IMR-90 (cell line): ENCODE data around the gene SMC2. TPM values are rescaled to one million over a fixed set of nuclear protein-coding genes. Genes with fewer than 3 reads are reported as not detected.

Source experiments
- ATAC-seq: fragments of 200-7000 bp; cut with Tn5 transposase; 2 replicates; pipeline ENCODE4 v1.9.1; 2020; ENCODE audit warnings: low read depth, mild to moderate bottlenecking, moderate library complexity
- BruUV-seq: library from RNA; stranded (reverse); fragments of 400-500 nt; replicated peaks from 2 replicates; lab custom pipeline; 2021; lab: Mats Ljungman, UMichigan
- CTCF ChIA-PET: fragments of 300-600 bp; formaldehyde crosslinking; extraction: SDS; loops from one replicate; lab custom pipeline; 2021; ENCODE audit warnings: antibody characterized with exemption; lab: Yijun Ruan, JAX
- POLR2A ChIA-PET: fragments of 300-600 bp; sonication (Branson Sonifier 250); formaldehyde crosslinking; loops from one replicate; lab custom pipeline; 2022; ENCODE audit warnings: antibody characterized with exemption; ENCODE audit not compliant: unreplicated experiment; lab: Charles Lee
- DNase-seq: peaks from one replicate; pipeline ENCODE4 v3.0.0; 2013
- H2AFZ ChIP-seq: replicated peaks from 2 replicates; pipeline ENCODE3; 2013; ENCODE audit warnings: low read length, mild to moderate bottlenecking; ENCODE audit not compliant: poor library complexity
- H2AK5ac ChIP-seq: 2 replicates; pipeline ENCODE4 v1.6.1; 2013; ENCODE audit warnings: low read depth, low read length, inconsistent platforms
- H2AK9ac ChIP-seq: replicated peaks from 2 replicates; pipeline ENCODE3; 2013; ENCODE audit warnings: mild to moderate bottlenecking, low read depth, low read length, moderate library complexity; ENCODE audit not compliant: poor library complexity
- H2BK120ac ChIP-seq: 2 replicates; pipeline ENCODE4 v1.6.1; 2013; ENCODE audit warnings: low read depth, low read length, inconsistent platforms
- H2BK15ac ChIP-seq: 3 replicates; pipeline ENCODE4 v1.6.1; 2013; ENCODE audit warnings: low read depth, low read length, inconsistent platforms
- H2BK20ac ChIP-seq: 2 replicates; pipeline ENCODE4 v1.6.1; 2013; ENCODE audit warnings: low read depth, mild to moderate bottlenecking, inconsistent platforms, low read length, moderate library complexity
- H2BK5ac ChIP-seq: 2 replicates; pipeline ENCODE4 v1.6.1; 2013; ENCODE audit warnings: mild to moderate bottlenecking, low read depth, low read length, inconsistent platforms; ENCODE audit not compliant: poor library complexity, severe bottlenecking
- H3K14ac ChIP-seq: replicated peaks from 2 replicates; pipeline ENCODE4 v1.6.1; 2013; ENCODE audit warnings: low read depth, low read length, inconsistent platforms
- H3K18ac ChIP-seq: 2 replicates; pipeline ENCODE4 v1.6.1; 2013; ENCODE audit warnings: low read depth, low read length, control low read depth
- H3K23ac ChIP-seq: 2 replicates; pipeline ENCODE4 v1.6.1; 2013; ENCODE audit warnings: low read depth, low read length, inconsistent platforms
- H3K27ac ChIP-seq: 2 replicates; pipeline ENCODE4 v1.5.1; 2013; ENCODE audit warnings: mild to moderate bottlenecking, control low read depth, low read length; ENCODE audit not compliant: insufficient read depth
- H3K27me3 ChIP-seq: 2 replicates; pipeline ENCODE4 v1.6.1; 2013; ENCODE audit warnings: low read length; ENCODE audit not compliant: control insufficient read depth, insufficient read depth
- H3K36me3 ChIP-seq: 2 replicates; pipeline ENCODE4 v1.6.1; 2013; ENCODE audit warnings: low read length, mixed read lengths; ENCODE audit not compliant: control insufficient read depth, insufficient read depth
- H3K4ac ChIP-seq: 2 replicates; pipeline ENCODE4 v1.6.1; 2013; ENCODE audit warnings: low read depth, low read length, inconsistent platforms
- H3K4me1 ChIP-seq: 2 replicates; pipeline ENCODE4 v1.6.1; 2013; ENCODE audit warnings: low read length, mixed read lengths; ENCODE audit not compliant: control insufficient read depth, insufficient read depth
- H3K4me2 ChIP-seq: 2 replicates; pipeline ENCODE4 v1.6.1; 2013; ENCODE audit warnings: low read depth, mild to moderate bottlenecking, control low read depth, low read length, moderate library complexity
- H3K4me3 ChIP-seq: 2 replicates; pipeline ENCODE4 v1.5.1; 2013; ENCODE audit warnings: low read depth, mild to moderate bottlenecking, control low read depth, low read length, moderate library complexity; ENCODE audit not compliant: insufficient read depth
- H3K56ac ChIP-seq: 2 replicates; pipeline ENCODE4 v1.6.1; 2013; ENCODE audit warnings: low read length, inconsistent platforms; ENCODE audit not compliant: insufficient read depth; ENCODE audit errors: extremely low read depth
- H3K79me1 ChIP-seq, 2 experiments: 2 replicates each; pipeline ENCODE4 v1.6.1; 2013; ENCODE audit warnings: low read length in 2 of 2, inconsistent platforms in 1 of 2, low read depth in 1 of 2
- H3K9ac ChIP-seq: 2 replicates; pipeline ENCODE4 v1.6.1; 2013; ENCODE audit warnings: low read depth, low read length, control low read depth
- H3K9me1 ChIP-seq: 2 replicates; pipeline ENCODE4 v1.6.1; 2013; ENCODE audit warnings: low read length, inconsistent platforms; ENCODE audit not compliant: insufficient read depth
- H3K9me3 ChIP-seq: 2 replicates; pipeline ENCODE4 v1.6.1; 2013; ENCODE audit warnings: low read length; ENCODE audit not compliant: control insufficient read depth, insufficient read depth
- H4K20me1 ChIP-seq: 2 replicates; pipeline ENCODE4 v1.6.1; 2013; ENCODE audit warnings: low read length, inconsistent platforms; ENCODE audit not compliant: insufficient read depth
- H4K5ac ChIP-seq: 2 replicates; pipeline ENCODE4 v1.6.1; 2013; ENCODE audit warnings: mild to moderate bottlenecking, low read depth, low read length, control low read depth
- H4K8ac ChIP-seq, 2 experiments: 2 replicates each; pipeline ENCODE4 v1.6.1; 2013; ENCODE audit warnings: low read depth in 2 of 2, low read length in 2 of 2, control low read depth in 1 of 2, inconsistent platforms in 1 of 2
- H4K91ac ChIP-seq: 2 replicates; pipeline ENCODE4 v1.6.1; 2013; ENCODE audit warnings: low read depth, low read length, inconsistent platforms; ENCODE audit not compliant: insufficient read depth
- BHLHE40 ChIP-seq: fragments of 150-350 bp; IDR thresholded peaks from 2 replicates; pipeline ENCODE4 v1.6.1; 2016; ENCODE audit warnings: mild to moderate bottlenecking, low read depth, low read length
- CEBPB ChIP-seq: IDR thresholded peaks from 2 replicates; pipeline ENCODE4 v1.6.1; 2012; ENCODE audit warnings: low read depth, low read length, improper control_type of control experiment
- MAFK ChIP-seq: IDR thresholded peaks from 2 replicates; pipeline ENCODE4 v1.6.1; 2012; ENCODE audit warnings: low read depth, low read length, improper control_type of control experiment
- MXI1 ChIP-seq: IDR thresholded peaks from 2 replicates; pipeline ENCODE4 v1.6.1; 2012; ENCODE audit warnings: low read depth, mild to moderate bottlenecking, low read length, moderate library complexity, borderline replicate concordance
- NFE2L2 ChIP-seq: fragments of 150-350 bp; IDR thresholded peaks from 2 replicates; pipeline ENCODE4 v1.6.1; 2016; ENCODE audit warnings: low read depth, mild to moderate bottlenecking, low read length
- RAD21 ChIP-seq: IDR thresholded peaks from 2 replicates; pipeline ENCODE4 v1.6.1; 2012; ENCODE audit warnings: low read length, improper control_type of control experiment
- RCOR1 ChIP-seq: IDR thresholded peaks from 2 replicates; pipeline ENCODE4 v1.6.1; 2012; ENCODE audit warnings: mild to moderate bottlenecking, low read length, improper control_type of control experiment; ENCODE audit not compliant: insufficient replicate concordance
- RFX5 ChIP-seq: IDR thresholded peaks from 2 replicates; pipeline ENCODE4 v1.8.0; 2012; ENCODE audit warnings: low read depth, mild to moderate bottlenecking, low read length, moderate library complexity
- SMC3 ChIP-seq: fragments of 150-350 bp; IDR thresholded peaks from 2 replicates; pipeline ENCODE4 v1.6.1; 2016; ENCODE audit warnings: low read depth, mild to moderate bottlenecking, antibody characterized with exemption, low read length, moderate library complexity
- WGBS, 2 experiments: methylation state at CpG; one replicate each; pipeline versions ENCODE4 v1.1.5 to v1.1.7; 2013; ENCODE audit warnings: missing lambda C conversion rate in 2 of 2; ENCODE audit not compliant: insufficient read length in 1 of 2; ENCODE audit errors: extremely low coverage in 2 of 2; 5-methylcytosine and 5-hydroxymethylcytosine counted together
- dilution Hi-C: fragments of 300-500 bp; cut with HindIII; formaldehyde crosslinking; loops from one replicate; pipeline ENCODE4 v1.14.3; 2018; ENCODE audit warnings: low sequenced_read_pairs; ENCODE audit not compliant: unreplicated experiment
- in situ Hi-C: fragments of 300-500 bp; cut with MboI; formaldehyde crosslinking; loops from 3 replicates; pipeline ENCODE4 v1.14.3; 2019; ENCODE audit warnings: low sequenced_read_pairs, inconsistent platforms, mixed read lengths
- intact Hi-C: fragments of 100-400 bp; cut with micrococcal nuclease; formaldehyde crosslinking; loops from 2 replicates; pipeline ENCODE4 v1.10.0; 2022
- polyA plus RNA-seq, 3 experiments: library from polyadenylated mRNA; depleted of rRNA; stranded (reverse); fragments of >200 nt; gene quantifications; 2 replicates each; pipeline ENCODE4 v1.2.3, GENCODE V29; 2012; ENCODE audit warnings: low replicate concordance in 1 of 3
- total RNA-seq: library from RNA; depleted of rRNA; stranded (reverse); fragments of >200 nt; gene quantifications from 2 replicates; pipeline ENCODE4 v1.2.3, GENCODE V29; 2012
- TF ChIP-seq, protein P1 (sequence below): conservative IDR thresholded peaks from 2 replicates; pipeline ENCODE4 v1.5.1; 2012; ENCODE audit warnings: mild to moderate bottlenecking, low read depth, low read length, improper control_type of control experiment
- TF ChIP-seq, protein P2 (sequence below): fragments of 150-350 bp; IDR thresholded peaks from 2 replicates; pipeline ENCODE4 v1.6.1; 2016; ENCODE audit warnings: low read depth, mild to moderate bottlenecking, low read length, moderate library complexity, borderline replicate concordance
- TF ChIP-seq, protein P3 (sequence below): fragments of 150-350 bp; IDR thresholded peaks from 2 replicates; pipeline ENCODE4 v1.6.1; 2017; ENCODE audit warnings: mild to moderate bottlenecking, antibody characterized with exemption, low read length, low read depth

Gene SMC2
- total and polyA plus RNA-seq, 2 of the 4 experiments (the other 2 are of a cell fraction), result 4.9 to 12.4 TPM

DNA sequence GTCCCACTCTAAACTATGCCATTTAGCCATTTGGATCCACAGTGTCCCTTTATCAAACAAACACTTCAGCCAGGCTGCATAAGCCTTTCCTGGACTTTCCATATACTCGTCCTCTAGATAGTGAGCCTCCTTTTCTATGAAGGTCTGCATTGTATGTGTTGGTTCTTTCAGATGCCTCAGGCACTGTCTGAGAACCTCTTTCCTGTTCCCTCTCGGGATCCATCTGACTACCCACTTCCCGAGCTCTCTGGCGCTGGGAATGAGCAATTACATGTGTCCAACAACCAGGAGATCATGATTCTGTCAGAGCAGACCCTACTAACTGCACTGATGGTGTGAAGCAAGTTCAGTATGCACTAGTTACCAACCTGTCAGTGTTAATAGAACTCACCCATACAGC, 14.2 kb downstream of the SMC2 start:
- DNase-seq (no peak), ATAC-seq (no peak)
- Histone ChIP-seq H3K4me2 (no peak overlapping the region), H3K56ac (no peak overlapping the region), H4K5ac (no peak overlapping the region), H2AK5ac (no peak overlapping the region), H4K91ac (no peak overlapping the region), H3K4me1 (no peaks in the 10 kb centered on the region), H3K36me3 (peaks cover 2% of the 10 kb centered on the region; the same call in 1 of the 2 replicates), H3K9me1 (peaks cover 4% of the 10 kb centered on the region; the same call in 1 of the 2 replicates), H3K23ac (no peak overlapping the region), H4K20me1 (no peaks in the 10 kb centered on the region), H3K27me3 (no peaks in the 10 kb centered on the region), H3K9ac (no peak overlapping the region), H3K27ac (no peak overlapping the region), H2BK5ac (no peak overlapping the region), H2BK120ac (no peak overlapping the region), H2BK20ac (no peak overlapping the region), H3K4me3 (no peak overlapping the region), H2AK9ac (no peak overlapping the region), H2BK15ac (no peak overlapping the region), H3K9me3 (no peaks in the 10 kb centered on the region), H3K4ac (no peak overlapping the region), H3K18ac (no peak overlapping the region), H3K14ac (no peak overlapping the region), H2AFZ (no peak overlapping the region), H4K8ac (no peak overlapping the region), H3K79me1 (no peaks in the 10 kb centered on the region; a peak in 1 of 4 replicates)
- TF ChIP-seq RFX5, result no peak
- no peak for TF ChIP-seq MAFK
- no peak for TF ChIP-seq RCOR1
- TF ChIP-seq, protein P1, sequence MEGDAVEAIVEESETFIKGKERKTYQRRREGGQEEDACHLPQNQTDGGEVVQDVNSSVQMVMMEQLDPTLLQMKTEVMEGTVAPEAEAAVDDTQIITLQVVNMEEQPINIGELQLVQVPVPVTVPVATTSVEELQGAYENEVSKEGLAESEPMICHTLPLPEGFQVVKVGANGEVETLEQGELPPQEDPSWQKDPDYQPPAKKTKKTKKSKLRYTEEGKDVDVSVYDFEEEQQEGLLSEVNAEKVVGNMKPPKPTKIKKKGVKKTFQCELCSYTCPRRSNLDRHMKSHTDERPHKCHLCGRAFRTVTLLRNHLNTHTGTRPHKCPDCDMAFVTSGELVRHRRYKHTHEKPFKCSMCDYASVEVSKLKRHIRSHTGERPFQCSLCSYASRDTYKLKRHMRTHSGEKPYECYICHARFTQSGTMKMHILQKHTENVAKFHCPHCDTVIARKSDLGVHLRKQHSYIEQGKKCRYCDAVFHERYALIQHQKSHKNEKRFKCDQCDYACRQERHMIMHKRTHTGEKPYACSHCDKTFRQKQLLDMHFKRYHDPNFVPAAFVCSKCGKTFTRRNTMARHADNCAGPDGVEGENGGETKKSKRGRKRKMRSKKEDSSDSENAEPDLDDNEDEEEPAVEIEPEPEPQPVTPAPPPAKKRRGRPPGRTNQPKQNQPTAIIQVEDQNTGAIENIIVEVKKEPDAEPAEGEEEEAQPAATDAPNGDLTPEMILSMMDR, result no peak
- TF ChIP-seq NFE2L2, result no peak
- TF ChIP-seq RAD21, result no peak
- no peak for TF ChIP-seq MXI1
- TF ChIP-seq, protein P2, sequence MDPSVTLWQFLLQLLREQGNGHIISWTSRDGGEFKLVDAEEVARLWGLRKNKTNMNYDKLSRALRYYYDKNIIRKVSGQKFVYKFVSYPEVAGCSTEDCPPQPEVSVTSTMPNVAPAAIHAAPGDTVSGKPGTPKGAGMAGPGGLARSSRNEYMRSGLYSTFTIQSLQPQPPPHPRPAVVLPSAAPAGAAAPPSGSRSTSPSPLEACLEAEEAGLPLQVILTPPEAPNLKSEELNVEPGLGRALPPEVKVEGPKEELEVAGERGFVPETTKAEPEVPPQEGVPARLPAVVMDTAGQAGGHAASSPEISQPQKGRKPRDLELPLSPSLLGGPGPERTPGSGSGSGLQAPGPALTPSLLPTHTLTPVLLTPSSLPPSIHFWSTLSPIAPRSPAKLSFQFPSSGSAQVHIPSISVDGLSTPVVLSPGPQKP, result no peak
- TF ChIP-seq SMC3, result no peak
- TF ChIP-seq BHLHE40, result no peak
- TF ChIP-seq, protein P3, sequence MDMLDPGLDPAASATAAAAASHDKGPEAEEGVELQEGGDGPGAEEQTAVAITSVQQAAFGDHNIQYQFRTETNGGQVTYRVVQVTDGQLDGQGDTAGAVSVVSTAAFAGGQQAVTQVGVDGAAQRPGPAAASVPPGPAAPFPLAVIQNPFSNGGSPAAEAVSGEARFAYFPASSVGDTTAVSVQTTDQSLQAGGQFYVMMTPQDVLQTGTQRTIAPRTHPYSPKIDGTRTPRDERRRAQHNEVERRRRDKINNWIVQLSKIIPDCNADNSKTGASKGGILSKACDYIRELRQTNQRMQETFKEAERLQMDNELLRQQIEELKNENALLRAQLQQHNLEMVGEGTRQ, result no peak
- no peak for TF ChIP-seq CEBPB
- in situ Hi-C loops (no loop called here), dilution Hi-C loops (no loop called here), intact Hi-C loops (no loop called here)
- POLR2A ChIA-PET, result no interaction called here
- CTCF ChIA-PET, result no interaction called here
- BruUV-seq, result no TSS peak
- WGBS, 2 experiments, result no CpG with 5 or more reads among the region's 4 CpGs
